HG03175 (cell line): Measurements from ENCODE around the gene GRID2IP.
A peak's percentile ranks its signal among the peaks of the same experiment; 100 is the strongest.
"Not testable (repeated sequence)": the region's sequence is repeated elsewhere in the genome, so short reads cannot be mapped to it uniquely, and the experiment has no call there.

Experiments
- ATAC-seq: cut with Tn5 transposase; IDR thresholded peaks from one replicate; pipeline ENCODE4 v1.9.1; 2021; ENCODE audit warnings: mild to moderate bottlenecking, moderate library complexity; ENCODE audit not compliant: unreplicated experiment

The GRID2IP gene

GRCh38 chr7:6453734-6454133 lies 97.5 kb downstream of the GRID2IP start:
- ATAC-seq: no peak

DNA sequence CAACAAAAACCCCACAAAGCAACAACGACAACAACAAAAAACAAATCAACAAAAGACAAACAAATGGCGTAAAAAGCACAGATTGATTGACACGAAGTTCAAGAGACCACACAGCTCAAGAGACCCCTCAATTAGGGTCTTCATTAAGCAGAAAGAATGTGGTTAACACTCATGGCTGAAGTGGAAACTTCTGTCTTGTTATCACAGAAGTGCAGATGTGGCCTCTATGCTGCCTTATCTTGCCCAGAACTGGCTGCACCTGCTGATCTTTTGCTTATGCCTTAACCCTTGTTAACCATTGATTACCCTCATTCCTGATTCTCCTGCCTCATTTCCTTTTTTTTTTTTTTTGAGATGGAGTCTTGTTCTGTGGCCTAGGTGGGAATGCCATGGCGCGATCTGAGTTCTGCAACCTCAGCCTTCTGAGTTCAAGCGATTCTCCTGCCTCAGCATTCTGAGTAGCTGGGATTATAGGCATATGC lies 100.0 kb downstream of the GRID2IP start:
- ATAC-seq: no peak

GRCh38 chr7:6450591-6450990 lies 100.7 kb downstream of the GRID2IP start:
- ATAC-seq: not testable (repeated sequence)

DNA sequence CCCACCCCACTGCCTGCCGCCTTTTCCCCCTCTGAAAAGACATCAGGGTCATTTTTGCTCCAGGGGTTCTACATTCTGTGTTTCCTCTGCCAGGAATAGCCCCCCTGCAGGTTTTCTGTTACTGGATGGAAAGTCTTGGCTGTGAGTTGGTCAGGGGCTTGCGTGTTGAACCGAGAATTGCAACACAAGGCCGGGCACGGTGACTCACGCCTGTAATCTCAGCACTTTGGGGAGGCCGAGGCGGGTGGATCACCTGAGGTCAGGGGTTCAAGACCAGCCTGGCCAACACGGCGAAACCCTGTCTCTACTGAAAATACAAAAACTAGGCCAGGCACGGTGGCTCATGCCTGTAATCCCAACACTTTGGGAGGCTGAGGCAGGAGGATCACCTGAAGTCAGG lies 101.4 kb downstream of the GRID2IP start:
- ATAC-seq: not testable (repeated sequence)

DNA sequence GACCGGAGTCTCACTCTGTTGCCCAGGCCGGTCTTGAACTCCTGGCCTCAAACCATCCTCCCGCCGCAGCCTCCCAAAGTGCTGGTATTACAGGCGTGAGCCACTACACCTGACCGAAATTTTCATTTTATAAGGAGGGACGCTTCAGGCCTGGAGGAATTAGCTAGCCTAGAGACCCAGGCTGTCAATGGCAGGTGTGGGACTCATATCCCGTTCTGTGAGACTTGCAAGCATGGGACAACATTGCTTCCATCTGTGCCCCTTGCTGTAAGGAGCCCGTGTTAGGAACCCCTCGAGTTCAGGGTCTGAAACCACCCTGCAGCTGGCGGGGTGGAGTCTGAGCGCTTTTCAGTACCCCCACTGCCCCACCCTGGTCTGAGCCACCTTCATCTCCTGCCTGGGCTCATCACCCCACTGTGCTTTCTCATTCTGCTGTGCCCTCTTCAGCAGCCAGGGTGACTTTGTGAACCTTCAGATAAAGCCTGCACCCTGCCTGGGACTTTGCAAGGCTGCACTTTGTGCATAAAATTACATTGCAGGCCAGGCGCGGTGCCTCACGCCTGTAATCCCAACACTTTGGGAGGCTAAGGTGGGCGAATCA lies 102.2 kb downstream of the GRID2IP start:
- no peak for ATAC-seq

GRCh38 chr7:6447581-6448199 lies 103.6 kb downstream of the GRID2IP start, which contains the start of gene DAGLB:
DAGLB (minus strand) TSS chr7:6447954; CDS start chr7:6447842, 112 bp downstream.
- peak; percentile 88 for ATAC-seq
